Activated B cell treated with CpG ODN at 0.5 μM for 24 hours (primary cell): ENCODE measurements around the gene CEP164. TPM values are rescaled to one million over a fixed set of nuclear protein-coding genes. Genes with fewer than 3 reads are reported as not detected.

Experiments used
- ATAC-seq: fragments of 200-7000 bp; cut with Tn5 transposase; one replicate; pipeline ENCODE4 v1.10.0; 2021; ENCODE audit warnings: low read depth, mild to moderate bottlenecking, moderate library complexity
- CTCF ChIA-PET: fragments of 350-600 bp; sonication (Branson Sonifier 250); formaldehyde crosslinking; loops from one replicate; lab custom pipeline; 2021; ENCODE audit warnings: antibody characterized with exemption; lab: Charles Lee
- POLR2A ChIA-PET: fragments of 350-600 bp; sonication (Branson Sonifier 250); formaldehyde crosslinking; loops from one replicate; lab custom pipeline; 2021; ENCODE audit warnings: antibody characterized with exemption; lab: Charles Lee
- DNase-seq: peaks from one replicate; pipeline ENCODE4 v3.0.0; 2022
- H3K27ac Mint-ChIP-seq: one replicate; pipeline ENCODE4 v1.8.0; 2020; ENCODE audit warnings: mixed read lengths
- H3K27me3 Mint-ChIP-seq: one replicate; pipeline ENCODE4 v1.8.0; 2021; ENCODE audit warnings: mixed read lengths
- H3K36me3 Mint-ChIP-seq: one replicate; pipeline ENCODE4 v1.8.0; 2021; ENCODE audit warnings: low read depth, mixed read lengths
- H3K4me1 Mint-ChIP-seq: one replicate; pipeline ENCODE4 v1.8.0; 2021; ENCODE audit warnings: mixed read lengths
- H3K4me3 Mint-ChIP-seq: one replicate; pipeline ENCODE4 v1.8.0; 2020; ENCODE audit warnings: mild to moderate bottlenecking, mixed read lengths
- H3K9me3 Mint-ChIP-seq: one replicate; pipeline ENCODE4 v1.8.0; 2020; ENCODE audit warnings: mixed read lengths
- CTCF ChIP-seq: fragments of 200-600 bp; IDR thresholded peaks from one replicate; pipeline ENCODE4 v1.8.0; 2022; ENCODE audit warnings: antibody characterized with exemption, mild to moderate bottlenecking
- intact Hi-C: fragments of 100-400 bp; cut with micrococcal nuclease; formaldehyde crosslinking; loops from one replicate; pipeline ENCODE4 v1.15.1; 2024
- total RNA-seq: library from RNA; stranded (reverse); gene quantifications from 2 replicates; pipeline ENCODE4 v1.2.3, GENCODE V29; 2022

The CEP164 gene
- total RNA-seq, 1 donor from 2014 or later: 50.9 TPM

GRCh38 chr11:117437791-117438130, 110.1 kb downstream of the CEP164 start:
- POLR2A ChIA-PET: no interaction called here
- H3K27ac Mint-ChIP-seq: no peak overlapping the region
- intact Hi-C loops: no loop called here
- H3K27me3 Mint-ChIP-seq: peaks cover 23% of the 10 kb centered on the region
- H3K4me1 Mint-ChIP-seq: no peaks in the 10 kb centered on the region
- H3K9me3 Mint-ChIP-seq: no peaks in the 10 kb centered on the region
- ATAC-seq (no peak), DNase-seq (no peak)
- H3K36me3 Mint-ChIP-seq: no peaks in the 10 kb centered on the region
- TF ChIP-seq CTCF: no peak
- CTCF ChIA-PET: no interaction called here
- H3K4me3 Mint-ChIP-seq: no peak overlapping the region

- no peak for ATAC-seq
- Mint-ChIP-seq H3K4me3 (no peak overlapping the region), H3K36me3 (no peaks in the 10 kb centered on the region), H3K9me3 (no peaks in the 10 kb centered on the region), H3K27me3 (peaks cover 23% of the 10 kb centered on the region), H3K27ac (no peak overlapping the region), H3K4me1 (no peaks in the 10 kb centered on the region)
- no peak for DNase-seq
- no peak for TF ChIP-seq CTCF
- ChIA-PET CTCF (no interaction called here), POLR2A (no interaction called here)
- intact Hi-C loops: no loop called here
Measured at GRCh38 chr11:117438371-117439000, 110.8 kb downstream of the CEP164 start.

GRCh38 chr11:117439256-117439655, 111.6 kb downstream of the CEP164 start:
- intact Hi-C loops: no loop called here
- ATAC-seq (no peak), DNase-seq (no peak)
- no peaks in the 10 kb centered on the region for H3K9me3 Mint-ChIP-seq
- peaks cover 23% of the 10 kb centered on the region for H3K27me3 Mint-ChIP-seq
- no peak for TF ChIP-seq CTCF
- no peak overlapping the region for H3K27ac Mint-ChIP-seq
- no peak overlapping the region for H3K4me3 Mint-ChIP-seq
- no peaks in the 10 kb centered on the region for H3K4me1 Mint-ChIP-seq
- H3K36me3 Mint-ChIP-seq: no peaks in the 10 kb centered on the region
- POLR2A ChIA-PET: no interaction called here
- CTCF ChIA-PET: no interaction called here

- no peaks in the 10 kb centered on the region for H3K9me3 Mint-ChIP-seq
- CTCF ChIA-PET: no interaction called here
Measured at GRCh38 chr11:117440258-117440657, 112.6 kb downstream of the CEP164 start.

More at GRCh38 chr11:117440258-117440657, 112.6 kb downstream of the CEP164 start:
- Mint-ChIP-seq H3K27me3 (peaks cover 23% of the 10 kb centered on the region), H3K27ac (no peak overlapping the region), H3K36me3 (no peaks in the 10 kb centered on the region), H3K4me1 (no peaks in the 10 kb centered on the region), H3K4me3 (no peak overlapping the region)
- TF ChIP-seq CTCF: no peak
- DNase-seq: no peak
- intact Hi-C loops: no loop called here
- POLR2A ChIA-PET: no interaction called here
- ATAC-seq: no peak
